Measurements from ENCODE around the gene IFT88. TPM values are rescaled to one million over a fixed set of nuclear protein-coding genes. Genes with fewer than 3 reads are reported as not detected.

The IFT88 gene
- total and polyA plus RNA-seq, 7 donors, result 6.6 to 21.8 (median 13.8) TPM

DNA sequence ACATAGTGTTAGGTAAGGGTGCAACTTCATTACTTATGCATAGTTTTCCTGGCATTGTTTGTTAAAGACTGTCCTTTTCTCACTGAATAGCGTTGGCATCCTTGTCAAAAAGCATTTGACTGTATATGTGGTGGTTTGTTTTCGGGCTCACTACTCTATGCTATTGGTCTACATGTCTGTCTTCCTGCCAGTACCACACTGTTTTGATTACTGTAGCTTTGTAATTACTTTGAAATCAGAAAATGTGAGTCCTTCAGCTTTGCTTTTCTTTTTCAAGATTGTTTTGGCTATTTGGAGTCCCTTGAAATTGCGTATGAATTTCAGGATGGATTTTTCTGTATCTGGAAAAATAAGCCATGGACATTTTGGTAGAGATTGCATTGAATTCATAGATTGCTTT is 56.0 kb downstream of the IFT88 start:
- Histone ChIP-seq H3K9me3 (peaks cover 0 to 3% (median 1%) of the 10 kb centered on the region in 4 donors), H3K36me3 (peaks cover 0 to 25% (median 2%) of the 10 kb centered on the region in 4 donors)
- 96 to 97% methylated on average over 3 of the region's 3 CpGs for WGBS, 2 donors

DNA sequence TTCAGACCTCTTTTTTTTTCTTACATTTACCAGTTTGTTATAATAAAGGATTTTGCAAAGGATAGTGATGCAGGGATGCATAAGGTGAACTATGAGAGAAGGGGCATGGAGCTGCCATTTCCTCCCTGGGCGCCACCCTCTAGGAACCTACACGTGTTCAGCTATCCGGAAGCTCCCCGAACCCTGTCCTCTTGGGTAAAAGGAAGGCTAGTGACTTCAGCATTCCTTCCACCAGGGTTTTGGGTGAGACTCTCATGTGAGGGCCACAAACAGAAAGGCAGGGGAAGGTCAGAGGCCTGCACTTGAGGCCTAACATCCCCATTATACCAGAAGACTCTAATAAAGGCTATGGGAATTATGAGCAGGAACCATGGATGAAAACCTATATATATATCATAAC is 57.3 kb downstream of the IFT88 start:
- intact Hi-C loops (cut with DNase I), result no loop called here
- H3K36me3 ChIP-seq, result peaks cover 0 to 25% (median 2%) of the 10 kb centered on the region in 4 donors
- TF ChIP-seq POLR2A (IDR thresholded peaks at IDR 0.05), result no peak
- no peaks in the 10 kb centered on the region for H3K27me3 ChIP-seq
- H3K4me3 ChIP-seq, result no peak overlapping the region
- WGBS, 2 donors, result 98% methylated on average over 4 of the region's 4 CpGs
- no peak for DNase-seq
- no peaks in the 10 kb centered on the region for H3K4me1 ChIP-seq
- H3K27ac ChIP-seq, result no peak overlapping the region
- H3K9me3 ChIP-seq, result peaks cover 0 to 3% (median 1%) of the 10 kb centered on the region in 4 donors

More for the DNA sequence above, 56.0 kb downstream of the IFT88 start:
- H3K27me3 ChIP-seq, result no peaks in the 10 kb centered on the region
- H3K27ac ChIP-seq, result no peak overlapping the region
- TF ChIP-seq CTCF (IDR thresholded peaks at IDR 0.05) (no peak), EP300 (IDR thresholded peaks at IDR 0.05) (no peak), POLR2A (IDR thresholded peaks at IDR 0.05) (no peak), POLR2AphosphoS5 (IDR thresholded peaks at IDR 0.05) (no peak)
- intact Hi-C loops (cut with DNase I), result no loop called here
- no peak overlapping the region for H3K4me3 ChIP-seq
- DNase-seq, result no peak
- H3K4me1 ChIP-seq, result no peaks in the 10 kb centered on the region

DNA sequence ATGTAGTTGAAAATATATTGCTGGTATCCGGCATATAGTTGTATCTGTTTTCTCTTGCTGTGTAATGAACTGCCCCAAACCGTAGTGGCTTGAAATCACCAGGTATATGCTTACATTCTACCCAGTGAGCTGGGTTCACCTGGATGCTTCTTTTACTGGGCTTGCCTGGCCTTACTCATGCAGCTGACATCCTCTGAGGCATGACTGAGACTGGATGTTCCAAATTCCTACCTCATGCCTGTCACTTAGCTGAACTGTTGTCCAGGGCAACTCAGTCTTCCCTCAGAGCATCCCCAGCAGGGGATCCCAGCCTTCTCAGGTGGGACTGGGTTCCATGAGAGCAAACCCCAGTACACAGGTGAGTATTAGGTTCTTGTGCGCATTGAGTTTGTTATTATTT is 66.8 kb downstream of the IFT88 start:
- H3K36me3 ChIP-seq, result peaks cover 0 to 32% (median 2%) of the 10 kb centered on the region in 4 donors
- intact Hi-C loops (cut with DNase I), result no loop called here
- TF ChIP-seq EP300 (IDR thresholded peaks at IDR 0.05) (no peak), POLR2A (IDR thresholded peaks at IDR 0.05) (no peak), CTCF (IDR thresholded peaks at IDR 0.05) (no peak), POLR2AphosphoS5 (IDR thresholded peaks at IDR 0.05) (no peak)

GRCh38 chr13:20636079-20636478 is 69.1 kb downstream of the IFT88 start:
- intact Hi-C loops (cut with DNase I), result no loop called here
- Histone ChIP-seq H3K4me3 (no peak overlapping the region), H3K36me3 (peaks cover 0 to 32% (median 2%) of the 10 kb centered on the region in 4 donors), H3K27ac (no peak overlapping the region), H3K27me3 (no peaks in the 10 kb centered on the region), H3K4me1 (no peaks in the 10 kb centered on the region), H3K9me3 (no peaks in the 10 kb centered on the region)
- no peak for DNase-seq
- WGBS, 2 donors, result 19 to 80% methylated on average over 1 of the region's 1 CpG
- TF ChIP-seq POLR2AphosphoS5 (IDR thresholded peaks at IDR 0.05), result no peak
- no peak for TF ChIP-seq POLR2A (IDR thresholded peaks at IDR 0.05)
- TF ChIP-seq CTCF (IDR thresholded peaks at IDR 0.05), result no peak
- TF ChIP-seq EP300 (IDR thresholded peaks at IDR 0.05), result no peak

More for the DNA sequence above, 66.8 kb downstream of the IFT88 start:
- no peaks in the 10 kb centered on the region for H3K9me3 ChIP-seq
- H3K27ac ChIP-seq, result no peak overlapping the region
- DNase-seq, result no peak
- H3K27me3 ChIP-seq, result no peaks in the 10 kb centered on the region
- H3K4me1 ChIP-seq, result no peaks in the 10 kb centered on the region
- no peak overlapping the region for H3K4me3 ChIP-seq
- WGBS, 2 donors, result 97 to 99% methylated on average over 3 of the region's 3 CpGs

- no peak overlapping the region for H3K4me3 ChIP-seq
- no peaks in the 10 kb centered on the region for H3K9me3 ChIP-seq
- no peaks in the 10 kb centered on the region for H3K4me1 ChIP-seq
- peaks cover 0 to 14% (median 2%) of the 10 kb centered on the region in 4 donors for H3K36me3 ChIP-seq
- 93 to 97% methylated on average over 5 of the region's 5 CpGs for WGBS, 2 donors
- no peak overlapping the region for H3K27ac ChIP-seq
- intact Hi-C loops (cut with DNase I), result no loop called here
- DNase-seq, result no peak
- no peak for TF ChIP-seq CTCF (IDR thresholded peaks at IDR 0.05)
- TF ChIP-seq POLR2AphosphoS5 (IDR thresholded peaks at IDR 0.05), result no peak
- TF ChIP-seq POLR2A (IDR thresholded peaks at IDR 0.05), result no peak
- TF ChIP-seq EP300 (IDR thresholded peaks at IDR 0.05), result no peak
- H3K27me3 ChIP-seq, result no peaks in the 10 kb centered on the region
These were observed 70.9 kb downstream of the IFT88 start for GRCh38 chr13:20637811-20638210.
